HCT116 (cell line): ENCODE data around the gene PPDPF.

Experiments
- CTCF ChIP-seq, 3 experiments: fragments of 200-600 bp in 1 of 3; sonication (generic) in 1 of 3; IDR thresholded peaks in 2 of 3; conservative IDR thresholded peaks in 1 of 3; 2 replicates each; pipeline ENCODE4 v1.5.1; 2012 to 2017; ENCODE audit warnings: low read depth in 2 of 3, low read length in 2 of 3, antibody characterized with exemption in 1 of 3, borderline replicate concordance in 1 of 3, control low read depth in 1 of 3, mild to moderate bottlenecking in 1 of 3, mixed read lengths in 1 of 3, mixed run types in 1 of 3, moderate library complexity in 1 of 3; ENCODE audit not compliant: insufficient read depth in 1 of 3
- ELF1 ChIP-seq: IDR thresholded peaks from 2 replicates; pipeline ENCODE4 v1.6.1; 2012; ENCODE audit warnings: low read depth, borderline replicate concordance
- FOSL1 ChIP-seq: IDR thresholded peaks from 2 replicates; pipeline ENCODE4 v1.6.1; 2012; ENCODE audit warnings: low read depth
- POLR2A ChIP-seq: IDR thresholded peaks from 2 replicates; pipeline ENCODE4 v1.7.0; 2011; ENCODE audit warnings: borderline replicate concordance; ENCODE audit not compliant: insufficient read depth, insufficient read length; ENCODE audit errors: extremely low read depth
- RAD21 ChIP-seq: IDR thresholded peaks from 2 replicates; pipeline ENCODE4 v1.6.1; 2012; ENCODE audit warnings: low read depth, mild to moderate bottlenecking
- SIN3A ChIP-seq: IDR thresholded peaks from 2 replicates; pipeline ENCODE4 v1.6.1; 2012; ENCODE audit warnings: low read depth
- SRF ChIP-seq: IDR thresholded peaks from 2 replicates; pipeline ENCODE4 v1.6.1; 2012; ENCODE audit warnings: low read depth
- TCF7L2 ChIP-seq: IDR thresholded peaks from 2 replicates; pipeline ENCODE4 v1.7.0; 2011; ENCODE audit warnings: borderline replicate concordance, inconsistent platforms; ENCODE audit not compliant: insufficient read depth, insufficient read length; ENCODE audit errors: extremely low read depth
- YY1 ChIP-seq: IDR thresholded peaks from 2 replicates; pipeline ENCODE4 v1.6.1; 2011; ENCODE audit warnings: low read length, low read depth, moderate library complexity, mild to moderate bottlenecking; ENCODE audit not compliant: insufficient replicate concordance; ENCODE audit errors: extremely low read depth
- ZNF274 ChIP-seq: fragments of 200-500 bp; sonication (Bioruptor generic); IDR thresholded peaks from 2 replicates; pipeline ENCODE4 v1.6.1; 2014; ENCODE audit warnings: mild to moderate bottlenecking, low read depth, low read length, inconsistent platforms
- TF ChIP-seq, protein P1 (sequence below): IDR thresholded peaks from 2 replicates; pipeline ENCODE4 v1.6.1; 2012

DNA sequence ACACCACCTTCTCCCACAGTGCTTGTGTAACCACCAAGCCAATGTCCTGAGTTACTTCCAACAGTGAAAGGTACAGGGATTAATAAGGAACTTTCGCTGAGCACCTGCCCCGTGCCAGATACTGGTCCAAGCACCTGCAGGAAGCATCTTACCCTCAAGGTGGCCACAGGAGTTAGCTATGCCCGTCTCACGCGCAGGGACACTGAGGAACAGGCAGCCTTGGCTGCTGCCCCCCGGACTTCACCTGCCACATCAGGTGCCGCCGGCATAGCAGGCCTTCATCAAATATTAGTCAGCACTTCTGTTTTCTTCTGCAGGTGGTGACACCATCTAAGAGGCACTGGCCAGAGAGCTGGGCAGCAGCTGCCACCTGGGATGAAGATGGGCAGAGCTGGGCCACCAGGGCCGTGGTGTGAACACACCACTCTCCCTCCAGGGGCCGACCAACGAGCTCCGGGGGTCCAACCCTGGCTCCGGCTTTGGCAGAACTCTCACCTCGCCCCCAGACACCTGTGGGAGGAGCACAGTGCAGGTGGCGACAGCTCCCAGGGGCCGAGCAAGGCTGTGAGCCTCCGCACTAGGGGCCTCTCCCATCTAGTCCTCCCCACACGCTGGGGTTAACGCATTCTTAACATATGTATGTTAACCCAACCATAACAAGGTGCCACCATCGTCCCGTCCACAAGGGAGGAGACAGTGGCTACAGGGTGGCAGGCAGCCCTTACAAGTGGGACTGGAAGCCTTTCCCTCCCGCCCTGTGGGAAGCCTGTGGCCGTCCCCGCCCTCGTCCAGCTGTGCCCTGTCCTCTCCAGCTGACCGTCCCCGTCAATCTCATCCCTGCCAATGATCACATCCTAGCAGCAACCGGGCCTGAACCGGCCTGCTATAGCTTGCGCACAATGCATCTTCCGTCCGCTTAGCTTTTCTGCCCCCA, 2.9 kb upstream of the PPDPF start:
- TF ChIP-seq TCF7L2 (no peak), CTCF (IDR thresholded peaks at IDR 0.05 in 2 of 3, conservative IDR thresholded peaks at IDR 0.05 in 1 of 3; ENCODE audit: borderline replicate concordance in 1 of 3, insufficient read depth in 1 of 3, low read depth in 2 of 3, low read length in 2 of 3) (no peak), POLR2A (no peak), YY1 (no peak), ZNF274 (no peak), FOSL1 (no peak), SIN3A (no peak), SRF (no peak), RAD21 (no peak), ELF1 (no peak)
- TF ChIP-seq, protein P1, sequence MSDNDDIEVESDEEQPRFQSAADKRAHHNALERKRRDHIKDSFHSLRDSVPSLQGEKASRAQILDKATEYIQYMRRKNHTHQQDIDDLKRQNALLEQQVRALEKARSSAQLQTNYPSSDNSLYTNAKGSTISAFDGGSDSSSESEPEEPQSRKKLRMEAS: no peak
